ENCODE measurements around the gene ATP8A2. TPM values are rescaled to one million over a fixed set of nuclear protein-coding genes. Genes with fewer than 3 reads are reported as not detected.
"Not testable (repeated sequence)": the region's sequence is repeated elsewhere in the genome, so short reads cannot be mapped to it uniquely, and the experiment has no call there.

Gene ATP8A2
- polyA plus RNA-seq, 12 donors, result 1.3 to 3.3 (median 2.4) TPM; not detected in 1

DNA sequence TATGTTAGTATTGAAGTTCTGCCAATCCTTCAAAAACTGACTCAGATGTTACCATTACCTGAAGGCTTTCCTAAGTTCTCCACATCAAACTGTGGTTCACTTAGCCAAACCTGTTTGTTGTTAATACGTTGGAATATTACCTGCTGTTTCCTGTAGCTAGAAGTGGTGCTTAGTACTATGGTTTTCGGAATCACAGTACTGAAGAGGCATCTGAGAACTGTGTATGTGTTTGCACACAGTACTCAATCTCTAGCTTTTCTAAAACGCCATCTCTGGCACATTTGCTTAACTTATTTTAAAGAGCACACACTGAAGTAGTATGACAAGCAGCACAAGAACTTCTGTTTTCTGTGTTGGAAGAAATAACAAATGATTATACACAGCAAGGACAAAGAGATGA, 431.9 kb downstream of the ATP8A2 start:
- DNase-seq, result no peak

DNA sequence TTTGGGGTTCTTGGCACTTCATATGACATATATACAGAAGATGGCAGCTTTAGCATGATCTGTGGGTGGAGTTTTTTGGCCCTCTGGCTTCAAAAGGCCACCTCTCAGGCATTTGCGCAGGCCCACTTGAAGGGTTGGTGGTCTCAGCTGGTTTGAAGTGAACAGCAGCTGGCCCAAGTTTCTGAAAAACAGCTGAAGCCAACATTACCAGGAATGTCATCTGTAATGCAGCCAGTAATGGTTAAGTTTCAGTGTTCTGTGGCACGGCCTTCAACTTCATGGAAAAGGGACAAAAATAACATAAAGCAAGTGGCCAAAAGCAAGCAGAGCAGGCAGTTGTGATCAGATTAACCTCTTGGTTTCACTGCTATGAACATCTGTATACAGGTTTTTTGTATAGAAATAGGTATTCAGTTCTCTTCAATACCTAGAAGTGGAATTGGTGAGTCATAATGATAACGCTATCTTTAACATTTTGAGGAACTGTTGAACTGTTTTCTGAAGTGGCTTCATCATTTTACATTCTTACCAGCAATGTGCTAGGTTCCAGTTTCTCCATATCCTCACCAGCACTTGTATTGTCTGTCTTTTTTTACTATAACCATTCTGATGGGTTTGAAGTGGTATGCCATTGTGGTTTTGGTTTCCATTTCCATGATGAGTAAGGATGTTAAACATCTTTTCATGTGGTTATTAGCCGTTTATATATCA, 434.6 kb downstream of the ATP8A2 start:
- no peak for DNase-seq

DNA sequence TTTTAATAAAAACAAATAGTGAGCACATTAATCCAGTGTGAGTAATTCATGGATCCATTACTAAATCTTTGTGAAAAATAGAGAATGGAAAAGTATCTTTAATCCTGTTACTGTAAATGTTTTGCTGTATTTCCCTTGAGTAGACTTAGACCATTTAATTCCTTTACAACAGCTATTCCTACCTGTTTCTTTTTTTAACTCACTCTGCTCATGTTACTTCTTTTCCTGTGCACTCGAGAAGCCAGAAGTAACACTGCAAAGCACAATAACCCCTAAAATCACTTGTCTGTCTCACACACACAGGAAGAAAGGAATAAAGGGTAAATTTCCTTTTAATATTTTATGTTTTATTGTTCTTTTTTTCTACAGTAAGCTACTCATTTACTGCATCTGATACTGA, 435.8 kb downstream of the ATP8A2 start:
- DNase-seq, result no peak

DNA sequence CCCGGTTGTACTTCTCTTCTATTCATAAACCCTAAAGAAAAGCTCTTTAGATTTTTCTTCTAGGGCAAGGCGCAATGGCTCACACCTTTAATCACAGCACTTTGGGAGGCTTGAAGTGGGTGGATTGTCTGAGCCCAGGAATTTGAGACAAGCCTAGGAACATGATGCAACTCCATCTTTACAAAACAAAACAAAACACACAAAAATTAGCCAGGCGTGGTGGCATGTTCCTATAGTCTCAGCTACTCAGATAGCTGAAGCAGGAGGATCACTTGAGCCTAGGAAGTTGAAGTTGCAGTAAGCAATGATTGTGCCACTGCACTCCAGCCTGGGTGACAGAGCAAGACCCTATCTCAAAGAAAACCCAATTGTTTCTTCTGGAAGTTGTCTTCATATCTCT, 439.7 kb downstream of the ATP8A2 start:
- no peak for DNase-seq

DNA sequence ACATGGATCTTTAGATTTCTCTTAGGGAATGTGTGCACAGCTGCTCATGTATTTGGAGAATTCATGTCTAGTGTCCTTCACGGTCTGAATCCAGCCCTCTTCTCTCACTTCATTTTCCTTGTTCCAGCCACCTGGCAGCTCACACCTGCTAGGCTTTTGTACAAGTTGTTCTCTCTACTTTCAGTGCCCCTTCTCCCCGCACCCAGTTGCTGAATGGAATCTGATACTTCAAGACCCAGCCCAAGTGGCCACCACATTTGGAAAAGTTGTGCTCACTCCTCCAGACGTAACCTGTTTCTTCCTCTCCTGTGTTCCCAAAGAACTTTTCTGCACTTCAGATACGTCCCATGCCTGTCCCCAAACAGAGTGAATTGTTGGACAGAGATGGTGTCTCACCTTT, 444.5 kb downstream of the ATP8A2 start:
- DNase-seq, result no peak

DNA sequence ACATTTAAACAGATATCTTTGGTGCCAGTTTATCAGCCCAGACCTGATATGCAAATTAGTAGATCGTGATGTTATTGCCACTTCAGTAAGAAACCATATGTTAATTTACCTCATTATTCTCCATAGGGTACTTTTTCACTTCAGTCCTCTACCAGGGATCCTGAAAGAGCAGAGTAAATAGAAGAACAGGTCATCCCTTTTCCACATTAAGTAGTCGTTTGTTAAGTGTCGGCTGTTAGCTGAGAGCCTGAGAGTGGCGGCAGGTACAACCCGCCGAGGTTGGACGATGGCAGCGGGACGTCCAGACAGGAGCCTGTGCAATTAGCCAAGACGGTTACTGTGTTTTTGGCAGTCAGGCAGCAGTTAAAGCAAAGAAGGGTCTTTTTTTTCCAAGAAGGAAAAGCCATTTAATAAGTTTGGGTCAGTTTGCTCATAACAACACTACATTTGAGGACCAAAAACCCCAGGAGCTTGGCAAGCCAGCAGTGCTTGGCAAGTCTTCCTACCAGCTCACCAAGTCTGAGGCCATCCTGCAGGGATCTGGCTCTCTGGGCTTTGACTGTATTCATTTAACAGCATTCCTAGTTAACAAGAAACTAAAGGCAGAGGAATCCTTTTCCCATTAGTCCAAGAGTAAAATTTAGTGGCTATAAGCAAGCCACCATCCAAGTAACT, 448.2 kb downstream of the ATP8A2 start:
- DNase-seq, result no peak

DNA sequence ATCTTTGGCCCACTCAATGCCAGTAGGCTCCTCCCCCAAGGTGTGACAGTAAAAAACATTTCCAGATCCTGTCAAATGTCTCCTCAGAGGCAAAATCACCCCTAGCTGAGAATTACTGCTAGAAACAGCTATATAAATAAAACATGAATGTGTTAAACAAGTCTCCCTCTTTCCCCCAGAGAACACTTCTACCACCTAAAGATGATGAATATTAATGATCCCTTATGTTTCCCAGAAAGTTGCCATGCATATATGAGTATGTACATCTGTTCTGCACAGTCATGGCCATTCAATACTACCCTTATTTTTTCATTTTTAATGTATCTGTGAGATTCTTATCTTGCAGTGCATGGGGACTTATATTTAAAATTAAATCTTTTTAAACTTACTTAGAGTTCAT, 450.0 kb downstream of the ATP8A2 start:
- DNase-seq, result no peak

DNA sequence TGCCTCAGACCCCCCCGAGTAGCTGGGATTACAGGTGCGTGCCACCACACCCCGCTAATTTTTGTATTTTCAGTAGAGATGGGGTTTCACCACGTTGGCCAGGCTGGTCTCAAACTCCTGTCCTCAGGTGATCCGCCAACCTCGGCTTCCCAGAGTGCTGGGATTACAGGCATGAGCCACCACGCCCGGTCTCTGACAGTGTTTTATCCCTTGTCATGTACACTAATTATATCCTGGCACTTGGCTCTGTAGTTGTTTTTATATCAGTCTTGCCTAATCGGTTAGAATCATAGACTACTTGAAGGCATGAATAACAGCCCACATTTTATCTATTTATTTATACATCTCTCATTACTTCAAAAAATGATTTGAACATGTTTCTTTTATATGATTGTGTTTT, 455.4 kb downstream of the ATP8A2 start:
- DNase-seq, result not testable (repeated sequence)

DNA sequence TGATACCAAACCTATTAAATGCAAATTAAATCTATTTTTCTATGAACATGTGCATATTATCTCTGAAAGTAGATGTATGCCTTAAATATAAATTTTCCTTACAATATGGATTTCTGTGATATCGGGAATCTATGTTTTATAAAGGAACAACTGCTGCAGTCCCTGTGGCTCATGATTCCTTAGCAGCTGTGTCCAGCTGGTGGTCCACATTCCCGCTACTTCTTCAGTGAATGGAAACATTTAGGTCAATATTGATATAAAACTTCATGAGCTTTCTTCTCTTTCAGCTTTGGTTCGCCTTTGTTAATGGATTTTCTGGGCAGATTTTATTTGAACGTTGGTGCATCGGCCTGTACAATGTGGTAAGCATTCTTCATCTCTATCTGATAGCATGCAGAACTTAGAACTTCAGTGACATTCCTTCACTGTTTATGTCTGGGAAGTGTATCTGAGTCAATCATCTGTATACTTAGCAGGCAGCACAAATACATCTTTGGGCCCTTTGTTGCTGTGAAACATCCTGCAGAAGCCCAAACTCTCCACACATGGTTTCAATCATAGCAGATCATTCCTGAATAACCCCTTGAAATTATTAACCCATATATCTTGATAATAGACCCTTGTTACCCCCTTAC, 456.2 kb downstream of the ATP8A2 start:
- no peak for DNase-seq

DNA sequence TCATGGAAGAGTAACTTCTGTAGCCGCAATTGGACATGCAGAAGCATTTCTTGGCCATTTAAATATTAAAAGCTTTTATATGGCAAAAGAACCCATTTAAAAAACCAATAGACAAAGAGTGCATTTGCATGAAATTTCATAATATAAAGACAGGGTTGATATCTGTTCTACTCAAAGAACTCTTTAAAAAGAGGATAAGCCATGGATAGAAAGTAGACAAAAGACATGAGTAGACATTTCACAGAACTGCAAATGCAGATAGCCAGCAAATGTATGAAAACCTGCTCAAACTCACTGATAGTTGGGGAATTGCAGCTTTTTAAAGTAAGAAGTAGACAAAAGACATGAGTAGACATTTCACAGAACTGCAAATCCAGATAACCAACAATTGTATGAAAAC, 462.0 kb downstream of the ATP8A2 start:
- DNase-seq, result no peak

DNA sequence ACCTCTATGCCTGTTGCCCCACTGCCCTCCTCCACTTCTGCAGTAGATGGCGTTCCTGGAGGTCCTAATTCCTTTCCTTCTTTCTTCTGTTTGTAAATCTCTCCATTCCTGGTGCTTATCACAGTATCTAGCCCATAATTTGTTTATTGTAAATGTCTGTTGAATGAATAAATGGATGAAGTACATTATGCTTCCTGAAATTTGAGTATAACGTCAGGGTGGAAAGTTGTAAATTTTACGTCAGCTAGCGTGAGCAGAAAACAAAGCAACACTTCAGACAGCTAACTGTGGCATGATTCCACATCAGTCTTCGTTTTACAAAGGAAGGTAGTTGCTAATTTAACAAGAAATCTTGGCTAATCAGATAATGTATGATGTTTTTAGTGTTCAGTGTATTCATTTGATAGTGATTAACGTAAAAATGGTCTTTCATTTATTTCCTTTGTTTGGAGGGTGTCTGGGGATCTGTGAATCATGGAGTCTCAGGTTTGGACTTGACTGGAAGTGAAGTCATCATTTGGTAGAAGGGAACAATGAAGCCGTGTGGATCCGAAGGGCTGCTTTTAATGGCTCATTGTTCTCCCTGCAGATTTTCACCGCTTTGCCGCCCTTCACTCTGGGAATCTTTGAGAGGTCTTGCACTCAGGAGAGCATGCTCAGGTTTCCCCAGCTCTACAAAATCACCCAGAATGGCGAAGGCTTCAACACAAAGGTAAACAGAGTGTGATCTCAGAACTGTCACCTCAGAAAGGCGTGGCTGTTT, 465.0 kb downstream of the ATP8A2 start:
- DNase-seq, result no peak

DNA sequence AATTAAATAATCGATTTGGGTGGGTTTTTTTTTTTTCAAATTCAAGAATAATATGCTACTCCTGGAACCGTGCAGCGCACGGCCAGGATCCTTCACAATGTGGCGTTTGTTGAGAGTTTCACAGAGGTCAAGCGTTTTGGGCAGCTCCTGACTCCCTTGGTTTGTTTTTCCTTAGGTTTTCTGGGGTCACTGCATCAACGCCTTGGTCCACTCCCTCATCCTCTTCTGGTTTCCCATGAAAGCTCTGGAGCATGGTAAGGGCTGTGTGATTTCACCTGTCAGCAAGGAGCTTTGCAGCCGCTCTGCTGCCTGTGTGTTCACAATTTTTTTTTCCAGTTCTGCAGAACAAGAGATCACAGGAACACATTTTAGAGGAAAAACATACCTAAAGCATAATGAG, 467.6 kb downstream of the ATP8A2 start:
- no peak for DNase-seq

DNA sequence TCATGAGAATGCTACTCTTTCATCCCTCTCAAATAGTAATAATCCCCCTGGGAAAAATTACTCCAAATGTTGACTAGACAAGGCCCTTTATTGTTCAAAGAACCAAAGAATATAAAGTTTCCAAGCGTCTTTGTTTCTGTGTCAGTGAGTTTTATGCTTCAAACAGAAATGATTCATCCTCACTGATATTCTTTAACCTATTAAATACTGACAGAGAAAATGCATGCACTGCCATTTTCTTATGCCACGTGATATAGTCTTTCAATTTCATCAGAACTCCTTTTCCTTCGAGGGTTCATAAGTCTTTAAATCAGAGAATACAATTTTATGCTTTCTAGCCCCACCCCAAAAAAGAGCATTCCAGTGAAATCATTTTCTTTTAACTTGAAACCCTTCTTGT, 468.5 kb downstream of the ATP8A2 start:
- DNase-seq, result no peak

DNA sequence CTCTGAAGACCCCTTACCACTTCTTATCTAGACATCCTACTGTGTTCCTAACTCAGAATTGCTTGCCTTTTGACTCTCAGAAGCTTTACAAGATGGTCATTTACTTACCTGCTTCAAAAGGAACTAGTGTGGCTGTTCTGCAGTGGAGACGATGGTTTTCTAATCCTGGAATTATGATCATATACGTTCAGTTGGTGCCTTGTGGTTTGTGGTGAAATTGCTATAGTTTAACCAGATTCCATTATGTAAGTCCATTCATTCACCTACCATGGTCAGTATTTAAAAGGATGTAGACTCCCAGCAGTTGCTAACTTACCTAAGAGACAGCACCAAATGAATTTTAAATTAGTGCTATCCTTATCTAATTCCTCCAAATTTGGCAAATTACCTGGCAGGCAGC, 469.2 kb downstream of the ATP8A2 start:
- no peak for DNase-seq

DNA sequence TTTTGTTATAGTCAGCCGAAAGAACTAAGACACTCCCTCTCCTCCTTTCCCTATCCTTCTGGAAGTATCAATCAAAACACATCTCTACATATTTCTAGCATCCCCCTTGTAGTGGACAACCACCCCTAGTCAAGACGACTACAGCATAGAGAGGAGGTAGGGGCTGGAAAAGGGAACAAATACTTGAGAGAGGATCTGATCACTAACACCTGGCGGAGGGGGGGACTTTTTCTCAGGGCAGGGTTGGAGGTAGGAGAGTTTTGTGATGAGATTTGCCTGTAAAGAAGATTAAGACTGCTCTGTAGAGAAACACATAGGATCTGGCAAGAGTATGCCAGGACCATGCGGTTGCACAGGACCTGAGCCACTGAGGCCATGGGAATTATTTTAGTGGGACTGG, 471.9 kb downstream of the ATP8A2 start:
- DNase-seq, result no peak

DNA sequence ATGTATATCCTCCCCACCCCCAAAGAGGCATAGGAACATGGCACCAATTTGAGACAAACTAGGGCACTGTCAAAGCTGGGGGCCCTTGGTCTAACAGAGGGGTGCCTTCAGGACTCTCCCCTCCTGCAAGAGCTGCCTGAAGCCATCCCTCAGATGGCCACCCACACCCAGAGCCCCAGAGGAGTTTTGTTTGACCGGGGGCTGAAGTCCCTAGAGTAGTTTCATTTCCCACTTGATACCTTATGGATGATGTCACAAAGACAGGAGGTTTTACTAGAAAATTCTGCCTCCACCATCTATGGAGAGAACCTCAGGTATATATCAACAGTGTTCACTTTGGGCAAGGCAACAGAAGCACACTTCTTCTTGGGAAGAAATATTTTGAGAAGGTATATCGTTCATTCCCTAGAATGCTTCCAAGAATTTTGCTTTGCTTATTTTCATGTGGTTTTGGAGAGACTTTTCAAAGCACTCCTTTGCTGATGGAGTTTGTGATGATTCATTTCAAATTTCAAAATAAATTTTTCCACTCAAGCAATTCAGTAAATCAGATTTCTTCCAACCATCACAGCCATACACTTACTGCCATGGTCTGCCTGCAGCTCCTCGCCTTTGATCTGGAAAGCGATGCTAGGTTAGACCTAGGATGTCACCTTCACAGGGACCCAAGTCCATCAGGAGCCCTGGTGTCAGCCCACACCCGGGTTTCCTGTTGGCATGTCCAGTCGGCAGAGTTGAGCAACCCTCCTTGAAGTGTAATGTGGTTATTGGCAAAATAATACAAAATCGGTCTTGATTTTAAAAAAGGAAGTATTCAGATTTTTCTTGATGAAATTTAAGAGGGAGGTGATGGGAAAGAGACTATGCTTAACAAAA, 473.0 kb downstream of the ATP8A2 start:
- no peak for DNase-seq

DNA sequence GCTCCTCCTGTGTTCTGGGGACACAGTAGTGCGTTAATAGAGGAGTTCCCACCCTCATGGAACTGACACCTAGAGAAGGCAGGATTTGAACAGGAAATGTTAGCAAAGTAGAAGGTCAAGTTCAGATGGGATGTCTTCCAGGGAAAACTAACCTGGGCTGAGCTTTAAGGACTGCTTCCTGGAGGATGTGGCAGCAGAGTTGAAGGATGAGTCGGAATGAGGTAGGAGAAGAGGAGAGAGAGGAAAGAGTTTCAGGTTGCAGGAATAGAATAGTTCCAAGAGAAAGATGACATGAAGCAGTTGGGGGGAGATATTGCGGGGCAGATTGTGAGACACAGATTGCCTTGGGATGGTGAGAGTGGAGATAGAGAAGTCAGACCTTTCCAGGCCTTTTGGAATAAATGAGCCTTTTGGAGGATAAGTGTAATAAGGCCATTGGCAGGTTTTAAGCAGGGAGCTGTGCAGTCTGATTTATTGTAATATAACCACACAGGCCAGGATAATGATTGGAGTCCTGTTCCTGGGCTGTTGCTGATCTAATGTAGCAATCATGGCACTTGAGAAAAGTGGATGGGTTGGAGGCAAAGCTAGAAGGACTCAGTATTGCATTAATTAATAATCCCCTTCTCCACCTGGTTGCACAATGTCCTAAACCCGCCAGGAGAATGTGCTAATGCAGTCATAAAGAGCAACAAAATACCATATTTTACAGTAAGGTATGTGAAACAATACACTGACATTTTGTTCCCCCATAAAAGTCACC, 474.6 kb downstream of the ATP8A2 start:
- no peak for DNase-seq

DNA sequence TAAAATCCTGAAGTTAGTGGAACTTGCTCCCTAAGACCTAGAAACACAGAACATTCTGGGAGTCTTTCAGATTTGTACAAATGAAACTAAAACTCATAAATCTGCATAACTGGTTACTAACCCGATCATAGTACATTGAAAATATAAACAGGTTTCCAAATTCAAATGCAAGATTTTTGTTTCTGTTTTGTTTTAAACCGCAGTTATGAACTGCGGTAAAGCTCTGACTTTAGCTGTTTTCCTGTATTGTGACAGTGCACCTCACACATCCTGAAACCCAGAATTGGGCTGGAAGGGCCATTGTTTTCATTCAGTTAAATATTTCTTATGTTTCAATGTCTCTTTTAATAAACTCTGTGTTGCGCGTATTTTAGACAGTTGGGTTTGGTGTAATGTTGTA, 475.4 kb downstream of the ATP8A2 start:
- DNase-seq, result no peak

DNA sequence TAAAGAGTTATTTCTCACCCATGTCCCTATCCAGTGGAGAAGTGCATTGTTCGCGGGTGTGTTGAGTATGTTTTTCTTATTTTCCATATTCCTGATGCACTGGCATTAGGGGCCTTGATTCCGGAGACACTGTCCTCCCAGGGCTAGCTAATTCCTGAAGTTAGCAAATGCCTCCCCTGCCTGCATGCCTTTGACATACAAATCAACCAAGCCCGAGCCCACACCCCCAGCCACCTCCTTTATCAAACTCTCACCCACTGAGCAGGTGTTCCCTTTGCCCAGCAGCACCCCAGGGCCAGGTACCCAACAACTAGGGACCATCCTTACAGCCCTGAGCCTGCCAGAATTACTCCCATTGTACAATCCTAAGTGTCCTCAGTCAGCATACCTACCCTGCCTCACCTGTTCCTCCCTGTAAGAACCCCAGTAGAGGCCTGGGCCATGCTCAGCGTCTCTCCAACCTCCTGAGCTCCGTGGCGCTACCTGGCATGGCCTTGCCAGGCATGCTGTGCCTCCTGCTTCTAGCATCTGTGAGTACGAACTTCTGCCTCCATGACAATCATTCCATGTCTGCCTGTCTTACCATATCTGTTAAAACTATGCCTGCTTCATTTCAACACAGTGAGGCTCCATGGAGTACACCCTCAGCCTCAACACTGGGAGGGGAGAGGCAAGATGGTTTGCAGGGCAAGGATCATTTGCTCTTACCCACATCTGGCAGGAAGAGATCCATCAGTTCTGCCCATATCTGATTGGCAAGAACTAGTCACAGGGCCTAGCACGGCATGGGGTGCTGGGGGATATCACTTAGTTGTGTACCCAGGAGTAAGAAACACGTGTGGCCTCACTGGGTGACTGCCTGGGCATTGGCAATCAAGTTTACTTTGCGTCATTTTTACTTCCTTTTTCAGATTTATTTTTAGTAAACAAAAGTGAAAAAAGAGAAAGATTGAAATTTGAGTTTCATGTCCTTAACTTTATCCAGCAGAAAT, 476.2 kb downstream of the ATP8A2 start:
- no peak for DNase-seq
